Measurements from ENCODE around the gene STPG4. TPM values are rescaled to one million over a fixed set of nuclear protein-coding genes. Genes with fewer than 3 reads are reported as not detected.

STPG4 gene, protein sequence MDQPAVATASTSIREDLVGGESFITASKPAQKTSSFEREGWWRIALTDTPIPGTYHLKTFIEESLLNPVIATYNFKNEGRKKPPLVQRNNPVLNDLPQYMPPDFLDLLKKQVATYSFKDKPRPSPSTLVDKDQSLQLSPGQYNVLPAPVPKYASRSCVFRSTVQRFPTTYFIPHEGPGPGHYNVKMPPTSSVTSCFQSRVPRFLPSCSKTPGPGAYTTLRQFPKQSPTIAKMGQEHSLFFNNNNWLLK
- 0.32 and 0.89 TPM in 2 replicates for total RNA-seq

DNA sequence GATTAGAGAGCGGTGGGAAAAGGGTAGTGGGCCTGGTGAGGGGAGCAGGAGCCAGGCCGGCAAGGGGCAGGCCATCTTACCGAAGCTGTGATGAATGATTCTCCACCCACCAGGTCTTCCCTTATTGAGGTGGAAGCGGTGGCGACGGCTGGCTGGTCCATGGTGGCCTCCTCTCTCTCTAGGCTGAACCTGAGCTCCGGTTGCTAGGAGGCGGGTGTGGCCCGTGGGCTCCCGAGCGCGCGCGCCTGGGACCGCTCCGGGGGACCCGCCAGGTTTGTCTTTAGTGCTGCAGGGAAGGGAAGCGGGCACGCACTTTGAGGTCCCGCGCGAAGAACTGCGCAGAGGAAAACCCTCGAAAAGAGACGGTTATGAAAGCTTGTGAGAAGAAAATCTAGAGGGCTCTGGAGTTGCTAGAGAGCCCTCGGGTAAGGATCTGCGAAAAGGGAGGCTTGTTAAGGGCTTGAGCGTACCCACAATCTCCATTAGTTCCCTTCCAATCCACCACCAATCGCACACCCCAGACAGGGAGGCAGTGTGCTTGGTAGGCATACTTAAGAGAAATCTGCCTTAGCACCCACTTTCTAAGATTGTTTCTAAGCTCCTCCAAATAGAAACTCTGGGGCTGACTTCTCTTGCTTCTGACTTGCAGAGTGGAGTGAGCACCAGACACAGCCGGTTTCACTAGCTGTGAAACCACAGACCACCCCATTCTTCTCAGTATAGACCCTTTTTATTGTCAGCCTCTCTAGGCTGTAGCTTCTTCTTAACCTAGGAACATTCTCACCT lies at the start of gene STPG4:
STPG4 (minus strand) TSS at position 218 of the 786 bp plus-strand sequence; CDS start at position 161, 57 bp downstream.

Other genes starting within 250 kb of the STPG4 start
- gene MCFD2, start 239.5 kb downstream of the STPG4 start, total RNA-seq = 411 and 503 TPM in 2 replicates
- 21.7 and 26.5 TPM in 2 replicates for gene TTC7A, start 214.1 kb downstream of the STPG4 start, total RNA-seq
- gene CALM2, start 21.2 kb upstream of the STPG4 start, total RNA-seq = 1,714 and 2,727 TPM in 2 replicates
- 0.23 TPM in 1 of 2 replicates, not detected in the other for gene EPCAM, start 214.0 kb upstream of the STPG4 start, total RNA-seq
- gene MSH2, start 247.8 kb upstream of the STPG4 start, total RNA-seq = 20.2 and 27.8 TPM in 2 replicates

Measured in smooth muscle cell of the umbilical artery (primary cell).